H1 (cell line): ENCODE results near the gene MORN5. TPM values are rescaled to one million over a fixed set of nuclear protein-coding genes. Genes with fewer than 3 reads are reported as not detected.
A peak's percentile ranks its signal among the peaks of the same experiment; 100 is the strongest.

Experiments used
- CTCF ChIA-PET: fragments of 300-600 bp; sonication (Branson Sonifier 250); formaldehyde crosslinking; loops from one replicate; lab custom pipeline; 2021; ENCODE audit not compliant: partially characterized antibody; lab: Charles Lee
- POLR2A ChIA-PET: fragments of 300-600 bp; sonication (Branson Sonifier 250); formaldehyde crosslinking; loops from one replicate; lab custom pipeline; 2021; ENCODE audit warnings: inconsistent platforms; ENCODE audit not compliant: partially characterized antibody; lab: Charles Lee
- DNase-seq, 2 experiments: peaks; one replicate each; pipeline versions ENCODE4 v3.0.0 to v3.0.0-alpha.2; 2010 to 2022; ENCODE audit warnings: low spot score in 2 of 2, low read depth in 1 of 2, mixed read lengths in 1 of 2
- FAIRE-seq: peaks from 2 replicates; lab custom pipeline; 2011; peaks lifted over from hg19 to GRCh38; lab: Jason Lieb, UNC
- H2AFZ ChIP-seq: 2 replicates; pipeline ENCODE4 v1.8.1; 2012; ENCODE audit warnings: low read length, inconsistent platforms
- H2AK5ac ChIP-seq: 2 replicates; pipeline ENCODE4 v1.6.1; 2013; ENCODE audit warnings: low read depth, low read length
- H2BK120ac ChIP-seq: replicated peaks from 2 replicates; pipeline ENCODE3; 2013; ENCODE audit warnings: low read depth, low read length, inconsistent platforms
- H2BK12ac ChIP-seq: 2 replicates; pipeline ENCODE4 v1.6.1; 2013; ENCODE audit warnings: low read depth, low read length
- H2BK15ac ChIP-seq: 2 replicates; pipeline ENCODE4 v1.6.1; 2013; ENCODE audit warnings: low read length
- H2BK20ac ChIP-seq: 2 replicates; pipeline ENCODE4 v1.6.1; 2013; ENCODE audit warnings: low read length
- H2BK5ac ChIP-seq: 2 replicates; pipeline ENCODE4 v1.6.1; 2013; ENCODE audit warnings: low read depth, low read length
- H3K14ac ChIP-seq: 2 replicates; pipeline ENCODE4 v1.6.1; 2013; ENCODE audit warnings: inconsistent platforms; ENCODE audit not compliant: insufficient read length
- H3K18ac ChIP-seq: 2 replicates; pipeline ENCODE4 v1.6.1; 2013; ENCODE audit warnings: low read length; ENCODE audit errors: extremely low read depth
- H3K23ac ChIP-seq: 2 replicates; pipeline ENCODE4 v1.6.1; 2013; ENCODE audit warnings: inconsistent platforms; ENCODE audit not compliant: insufficient read length
- H3K23me2 ChIP-seq: 2 replicates; pipeline ENCODE4 v1.6.1; 2013; ENCODE audit warnings: low read depth, low read length
- H3K27ac ChIP-seq: 2 replicates; pipeline ENCODE4 v1.6.1; 2011; ENCODE audit warnings: low read depth, low read length, inconsistent platforms
- H3K27me3 ChIP-seq, 4 experiments: replicated peaks in 1 of 4; 1 replicate in 1 of 4; 2 replicates in 3 of 4; pipeline versions ENCODE4 v1.6.1 to v1.8.1; 2011 to 2013; ENCODE audit warnings: low read length in 3 of 4, mild to moderate bottlenecking in 3 of 4, inconsistent platforms in 2 of 4, mixed read lengths in 2 of 4, moderate library complexity in 1 of 4; ENCODE audit not compliant: control insufficient read depth in 3 of 4, insufficient read depth in 3 of 4; ENCODE audit errors: extremely low read depth in 1 of 4
- H3K36me3 ChIP-seq, 4 experiments: 2 replicates each; pipeline versions ENCODE4 v1.6.1 to v1.8.1; 2011 to 2013; ENCODE audit warnings: mild to moderate bottlenecking in 4 of 4, low read length in 3 of 4, moderate library complexity in 2 of 4, control low read depth in 1 of 4, inconsistent platforms in 1 of 4; ENCODE audit not compliant: insufficient read depth in 4 of 4, control insufficient read depth in 2 of 4
- H3K4ac ChIP-seq: replicated peaks from 2 replicates; pipeline ENCODE3; 2013; ENCODE audit warnings: low read length, low read depth, mixed read lengths, inconsistent platforms; ENCODE audit not compliant: insufficient read length
- H3K4me1 ChIP-seq, 4 experiments: replicated peaks in 1 of 4; 1 replicate in 1 of 4; 2 replicates in 3 of 4; pipeline versions ENCODE4 v1.6.1 to v1.8.1; 2011 to 2013; ENCODE audit warnings: low read length in 3 of 4, inconsistent platforms in 2 of 4, mixed read lengths in 1 of 4; ENCODE audit not compliant: insufficient read depth in 4 of 4, control insufficient read depth in 3 of 4
- H3K4me2 ChIP-seq, 2 experiments: 2 replicates each; pipeline versions ENCODE4 v1.6.1 to v1.8.1; 2011 to 2013; ENCODE audit warnings: low read depth in 2 of 2, low read length in 2 of 2, control low read depth in 1 of 2, inconsistent platforms in 1 of 2, mild to moderate bottlenecking in 1 of 2; ENCODE audit not compliant: insufficient read depth in 1 of 2
- H3K4me3 ChIP-seq, 4 experiments: fragments of 200-600, 300-600 bp in 1 of 4; sonication (generic), shearing (Covaris generic), sonication (Bioruptor Twin) in 1 of 4; 2 replicates each; pipeline versions ENCODE4 v1.5.1 to v1.8.1; 2011 to 2016; ENCODE audit warnings: low read length in 4 of 4, low read depth in 3 of 4, control low read depth in 2 of 4, inconsistent platforms in 2 of 4, mild to moderate bottlenecking in 2 of 4, mixed read lengths in 1 of 4, moderate library complexity in 1 of 4; ENCODE audit not compliant: insufficient read depth in 2 of 4; ENCODE audit errors: extremely low read depth in 1 of 4
- H3K56ac ChIP-seq: replicated peaks from 2 replicates; pipeline ENCODE3; 2013; ENCODE audit warnings: low read depth, mild to moderate bottlenecking, mixed read lengths, low read length, inconsistent platforms; ENCODE audit not compliant: insufficient read length
- H3K79me1 ChIP-seq: 2 replicates; pipeline ENCODE4 v1.6.1; 2013; ENCODE audit warnings: low read depth, low read length, control low read depth
- H3K79me2 ChIP-seq, 2 experiments: 2 replicates each; pipeline versions ENCODE4 v1.6.1 to v1.8.1; 2012 to 2013; ENCODE audit warnings: low read length in 2 of 2, mild to moderate bottlenecking in 2 of 2, inconsistent platforms in 1 of 2; ENCODE audit not compliant: insufficient read depth in 2 of 2, control insufficient read depth in 1 of 2
- H3K9ac ChIP-seq, 4 experiments: replicated peaks in 1 of 4; 1 replicate in 1 of 4; 2 replicates in 3 of 4; pipeline versions ENCODE4 v1.6.1 to v1.8.1; 2011 to 2013; ENCODE audit warnings: low read depth in 3 of 4, low read length in 3 of 4, control low read depth in 2 of 4, mild to moderate bottlenecking in 2 of 4, moderate library complexity in 2 of 4, inconsistent platforms in 1 of 4; ENCODE audit errors: extremely low read depth in 1 of 4
- H3K9me3 ChIP-seq, 2 experiments: 2 replicates each; pipeline versions ENCODE4 v1.6.1 to v1.8.1; 2012 to 2013; ENCODE audit warnings: mild to moderate bottlenecking in 2 of 2, moderate library complexity in 2 of 2, control low read depth in 1 of 2, inconsistent platforms in 1 of 2, low read depth in 1 of 2, low read length in 1 of 2, mixed read lengths in 1 of 2; ENCODE audit not compliant: insufficient read depth in 2 of 2
- H4K20me1 ChIP-seq, 2 experiments: replicated peaks in 1 of 2; 2 replicates each; pipeline versions ENCODE3 to v1.8.1; 2011 to 2013; ENCODE audit warnings: inconsistent platforms in 2 of 2, low read length in 2 of 2, mild to moderate bottlenecking in 1 of 2; ENCODE audit not compliant: insufficient read depth in 2 of 2, control insufficient read depth in 1 of 2
- H4K5ac ChIP-seq: 2 replicates; pipeline ENCODE4 v1.6.1; 2013; ENCODE audit warnings: low read length, low read depth, mixed read lengths, inconsistent platforms; ENCODE audit not compliant: insufficient read length
- H4K8ac ChIP-seq: 2 replicates; pipeline ENCODE4 v1.8.0; 2013; ENCODE audit warnings: mild to moderate bottlenecking, moderate library complexity, low read length, inconsistent platforms; ENCODE audit not compliant: insufficient read depth; ENCODE audit errors: extremely low read depth
- H4K91ac ChIP-seq: replicated peaks from 2 replicates; pipeline ENCODE3; 2013; ENCODE audit warnings: low read length, mixed read lengths, inconsistent platforms; ENCODE audit not compliant: insufficient read length
- CBX8 ChIP-seq: fragments of 300-800, 300-1000 bp; sonication (generic); IDR thresholded peaks from 2 replicates; pipeline ENCODE4 v1.7.1; 2016; ENCODE audit warnings: low read depth, low read length, borderline replicate concordance
- NRF1 ChIP-seq: IDR thresholded peaks from 2 replicates; pipeline ENCODE4 v1.6.1; 2011; ENCODE audit warnings: mild to moderate bottlenecking, low read depth, low read length, improper control_type of control experiment
- WGBS, 2 experiments: shearing (Covaris generic) in 1 of 2; methylation state at CpG; one replicate each; pipeline versions ENCODE4 v1.1.6 to v1.1.7; 2013 to 2015; ENCODE audit warnings: low lambda C conversion rate in 2 of 2, mixed read lengths in 2 of 2, inconsistent platforms in 1 of 2, low coverage in 1 of 2, missing lambda C conversion rate in 1 of 2; ENCODE audit not compliant: insufficient replicate concordance in 2 of 2, insufficient coverage in 1 of 2, insufficient read length in 1 of 2; ENCODE audit errors: extremely low coverage in 1 of 2, missing lambda C conversion rate in 1 of 2; 5-methylcytosine and 5-hydroxymethylcytosine counted together
- polyA plus RNA-seq, 7 experiments: library from polyadenylated mRNA; depleted of rRNA in 3 of 7; stranded (reverse) in 5 of 7; unstranded in 2 of 7; fragments of >200 nt in 5 of 7; fragments of 200-250 nt in 2 of 7; gene quantifications; 1 replicate in 5 of 7; 2 replicates in 1 of 7; 4 replicates in 1 of 7; pipeline versions ENCODE4 v1.2.1 to v1.2.3, GENCODE V29; 2011 to 2013; ENCODE audit warnings: missing spikeins in 2 of 7, mixed read lengths in 2 of 7
- total RNA-seq: library from RNA; stranded (reverse); fragmentation: NEBNext Ultra II Directional; extraction: Animal tissue kit (Norgen Biotek cat#: 25700); gene quantifications from 2 replicates; pipeline ENCODE4 v1.2.1, GENCODE V29; 2021

MORN5 gene
- total and polyA plus RNA-seq, 2 of the 8 experiments (the other 6 are each of a cell fraction or from before 2014, with no cell fraction given) = not detected

GRCh38 chr9:122218071-122218934, 58.6 kb downstream of the MORN5 start:
- DNase-seq (no peak), FAIRE-seq (no peak)
- H2BK120ac ChIP-seq = no peak overlapping the region
- no peak overlapping the region for H3K27ac ChIP-seq
- H3K27me3 ChIP-seq = peaks cover 83 to 97% (median 93%) of the 10 kb centered on the region in 4 experiments
- H2BK5ac ChIP-seq = no peak overlapping the region
- peak overlapping the region in 3 of 4 experiments; percentile 1 to 59 (median 35); a peak in 4 of 8 replicates for H3K4me3 ChIP-seq
- H3K4me2 ChIP-seq = peak overlapping the region; percentile 80 to 87
- H3K9ac ChIP-seq = no peak overlapping the region
- WGBS, 2 experiments = 22% methylated on average over 11 of the region's 11 CpGs; no CpG with 5 or more reads in 1 of the 2 experiments
- H3K36me3 ChIP-seq = no peaks in the 10 kb centered on the region; a peak in 1 of 8 replicates
- TF ChIP-seq CBX8 (0 out of 2 replicates have a peak, but pooled peaks have one; percentile 46), NRF1 (no peak)
- H3K4me1 ChIP-seq = peaks cover 5 to 46% (median 34%) of the 10 kb centered on the region in 4 experiments
- ChIA-PET CTCF (interaction anchor here (0.8 to 5.2 kb wide), 2 partner anchors 8 to 94 kb away, joined by 3 to 56 read pairs; no protein-coding TSS in a partner anchor), POLR2A (no interaction called here)
- H4K5ac ChIP-seq = no peak overlapping the region
- H2BK20ac ChIP-seq = 0 out of 2 replicates have a peak overlapping the region, but pooled peaks have one; percentile 44
- peak overlapping the region; percentile 60; the same call in 1 of the 2 replicates for H4K8ac ChIP-seq
- H3K4ac ChIP-seq = no peak overlapping the region
- H2BK12ac ChIP-seq = 0 out of 2 replicates have a peak overlapping the region, but pooled peaks have one; percentile 68
- no peak overlapping the region for H4K91ac ChIP-seq
- peaks cover 29% of the 10 kb centered on the region; the same call in 1 of the 2 replicates for H3K23me2 ChIP-seq
- peaks cover 0 to 1% of the 10 kb centered on the region in 2 experiments; a peak in 1 of 4 replicates for H3K9me3 ChIP-seq
- no peak overlapping the region for H2AFZ ChIP-seq
- H4K20me1 ChIP-seq = peaks cover 12 to 20% of the 10 kb centered on the region in 2 experiments
- H3K23ac ChIP-seq = no peak overlapping the region
- H3K18ac ChIP-seq = no peak overlapping the region
- no peak overlapping the region for H3K56ac ChIP-seq
- 0 out of 2 replicates have a peak overlapping the region, but pooled peaks have one; percentile 10 for H2BK15ac ChIP-seq
- no peaks in the 10 kb centered on the region for H3K79me2 ChIP-seq
- peak overlapping the region; percentile 61; the same call in 1 of the 2 replicates for H2AK5ac ChIP-seq
- H3K79me1 ChIP-seq = no peaks in the 10 kb centered on the region; the same call in 1 of the 2 replicates
- H3K14ac ChIP-seq = no peak overlapping the region
